HEK293 (cell line): ENCODE measurements around the gene LTBP1.

Experiments used
- GLI2 ChIP-seq: fragments of 450-650 bp; formaldehyde crosslinking; IDR thresholded peaks from 2 replicates; pipeline ENCODE4; 2017; ENCODE audit warnings: missing biosample characterization, missing genetic modification characterization, low read depth, borderline replicate concordance
- IKZF3 ChIP-seq: fragments of 450-650 bp; IDR thresholded peaks from 2 replicates; pipeline ENCODE4 v1.5.0; 2018; ENCODE audit warnings: missing biosample characterization, mild to moderate bottlenecking, missing genetic modification characterization, moderate library complexity
- PRDM2 ChIP-seq: fragments of 450-650 bp; formaldehyde crosslinking; IDR thresholded peaks from 2 replicates; pipeline ENCODE4 v1.5.1; 2016; ENCODE audit warnings: missing biosample characterization, missing genetic modification characterization, borderline replicate concordance
- PRDM6 ChIP-seq: fragments of 450-650 bp; formaldehyde crosslinking; IDR thresholded peaks from 2 replicates; pipeline ENCODE4 v1.5.1; 2017; ENCODE audit warnings: missing biosample characterization, missing genetic modification characterization
- SALL2 ChIP-seq: fragments of 450-650 bp; formaldehyde crosslinking; IDR thresholded peaks from 2 replicates; pipeline ENCODE4 v1.5.0; 2017; ENCODE audit warnings: missing biosample characterization, mild to moderate bottlenecking, missing genetic modification characterization, borderline replicate concordance
- SCRT1 ChIP-seq: fragments of 450-650 bp; formaldehyde crosslinking; IDR thresholded peaks from 2 replicates; pipeline ENCODE4 v1.5.1; 2016; ENCODE audit warnings: missing biosample characterization, missing genetic modification characterization, borderline replicate concordance
- ZBTB48 ChIP-seq: fragments of 450-650 bp; formaldehyde crosslinking; IDR thresholded peaks from 2 replicates; pipeline ENCODE4 v1.5.1; 2016; ENCODE audit warnings: missing biosample characterization, missing genetic modification characterization
- ZFP37 ChIP-seq: fragments of 450-650 bp; formaldehyde crosslinking; IDR thresholded peaks from 2 replicates; pipeline ENCODE4 v1.5.1; 2016; ENCODE audit warnings: missing biosample characterization, missing genetic modification characterization
- ZFP69B ChIP-seq: fragments of 450-650 bp; formaldehyde crosslinking; IDR thresholded peaks from 2 replicates; pipeline ENCODE4 v1.5.1; 2016; ENCODE audit warnings: missing biosample characterization, missing genetic modification characterization
- ZNF112 ChIP-seq: fragments of 450-650 bp; formaldehyde crosslinking; IDR thresholded peaks from 2 replicates; pipeline ENCODE4 v1.5.0; 2017; ENCODE audit warnings: missing biosample characterization, missing genetic modification characterization
- ZNF16 ChIP-seq: fragments of 450-650 bp; formaldehyde crosslinking; IDR thresholded peaks from 2 replicates; pipeline ENCODE4 v1.5.1; 2016; ENCODE audit warnings: low read depth, missing biosample characterization, missing genetic modification characterization
- ZNF311 ChIP-seq: fragments of 450-650 bp; formaldehyde crosslinking; IDR thresholded peaks from 2 replicates; pipeline ENCODE4 v1.5.1; 2017; ENCODE audit warnings: missing biosample characterization, missing genetic modification characterization, borderline replicate concordance
- ZNF366 ChIP-seq: fragments of 450-650 bp; formaldehyde crosslinking; conservative IDR thresholded peaks from 2 replicates; pipeline ENCODE4 v1.5.1; 2016; ENCODE audit warnings: missing biosample characterization, missing genetic modification characterization
- ZNF426 ChIP-seq: fragments of 450-650 bp; formaldehyde crosslinking; IDR thresholded peaks from 2 replicates; pipeline ENCODE4 v1.5.1; 2017; ENCODE audit warnings: missing biosample characterization, missing genetic modification characterization, mild to moderate bottlenecking, inconsistent platforms, moderate library complexity
- ZNF433 ChIP-seq: fragments of 450-650 bp; formaldehyde crosslinking; IDR thresholded peaks from 2 replicates; pipeline ENCODE4 v1.5.1; 2016; ENCODE audit warnings: missing biosample characterization, missing genetic modification characterization, low read depth
- ZNF518A ChIP-seq: fragments of 450-650 bp; formaldehyde crosslinking; conservative IDR thresholded peaks from 2 replicates; pipeline ENCODE4 v1.5.1; 2016; ENCODE audit warnings: low read depth, missing biosample characterization, missing genetic modification characterization
- ZNF558 ChIP-seq: fragments of 450-650 bp; formaldehyde crosslinking; IDR thresholded peaks from 2 replicates; pipeline ENCODE4 v1.5.1; 2016; ENCODE audit warnings: missing biosample characterization, missing genetic modification characterization
- ZNF610 ChIP-seq: fragments of 450-650 bp; formaldehyde crosslinking; IDR thresholded peaks from 2 replicates; pipeline ENCODE4 v1.5.1; 2016; ENCODE audit warnings: missing biosample characterization, missing genetic modification characterization, borderline replicate concordance
- ZNF626 ChIP-seq: fragments of 450-650 bp; sonication (Bioruptor Pico); formaldehyde crosslinking; IDR thresholded peaks from 2 replicates; pipeline ENCODE4 v1.5.1; 2018; ENCODE audit warnings: missing biosample characterization, missing genetic modification characterization, inconsistent platforms
- ZNF707 ChIP-seq: fragments of 450-650 bp; formaldehyde crosslinking; IDR thresholded peaks from 2 replicates; pipeline ENCODE4 v1.5.1; 2016; ENCODE audit warnings: missing biosample characterization, missing genetic modification characterization
- ZNF843 ChIP-seq: fragments of 450-650 bp; formaldehyde crosslinking; IDR thresholded peaks from 2 replicates; pipeline ENCODE4 v1.5.1; 2016; ENCODE audit warnings: missing biosample characterization, missing genetic modification characterization
- TF ChIP-seq, protein P1 (sequence below): fragments of 450-650 bp; formaldehyde crosslinking; IDR thresholded peaks from 2 replicates; pipeline ENCODE4 v1.5.1; 2017; ENCODE audit warnings: missing biosample characterization, missing genetic modification characterization
- TF ChIP-seq, protein P2 (sequence below): fragments of 450-650 bp; IDR thresholded peaks from 2 replicates; pipeline ENCODE4 v1.5.1; 2018; ENCODE audit warnings: missing biosample characterization, mild to moderate bottlenecking, missing genetic modification characterization

Gene LTBP1

DNA sequence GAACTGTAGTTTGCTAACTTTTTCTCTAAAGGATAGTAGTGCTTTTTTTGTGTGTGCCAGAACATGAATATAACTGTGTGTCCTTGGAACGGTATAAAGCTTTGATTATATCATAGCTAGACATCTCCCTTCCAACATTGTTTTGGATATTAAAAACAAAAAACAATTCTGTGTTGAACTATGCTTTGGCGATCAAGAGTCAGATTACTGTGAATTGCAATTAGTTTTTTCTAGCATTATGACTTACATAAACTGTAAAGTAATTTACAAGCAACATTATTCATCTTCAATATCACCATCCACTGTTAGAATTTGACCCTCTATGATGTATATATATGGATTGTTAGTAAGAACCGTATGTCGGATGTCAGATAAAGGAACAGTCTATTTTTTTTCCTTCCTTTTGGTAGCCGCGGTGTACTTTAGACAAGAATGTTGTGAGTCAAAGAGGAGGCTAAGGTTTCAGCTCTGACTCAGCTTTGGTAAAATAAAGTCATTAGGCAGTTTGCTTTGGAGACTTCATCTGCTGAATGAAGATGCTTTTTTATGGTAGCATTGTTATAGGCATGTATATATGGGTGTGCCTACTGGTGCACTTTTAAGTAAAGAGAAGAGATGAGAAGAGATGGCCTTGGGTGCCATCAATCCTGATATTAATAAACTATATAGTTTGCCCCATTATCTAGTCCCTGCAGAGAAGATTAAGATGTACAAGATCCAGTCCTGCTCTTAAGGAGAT, 76.4 kb downstream of the LTBP1 start (continued):
- TF ChIP-seq ZNF610 (no peak), ZNF426 (tag by site-specific recombination) (no peak), PRDM2 (tag by site-specific recombination) (no peak), ZBTB48 (tag by site-specific recombination) (no peak), SALL2 (tag by site-specific recombination) (no peak), ZFP37 (tag by site-specific recombination) (no peak), ZNF843 (no peak), ZNF707 (tag by site-specific recombination) (no peak), ZFP69B (tag by site-specific recombination) (no peak), ZNF16 (tag by site-specific recombination) (no peak), PRDM6 (tag by site-specific recombination) (peak; percentile 91), ZNF433 (tag by site-specific recombination) (no peak), GLI2 (tag by site-specific recombination) (no peak), ZNF558 (tag by site-specific recombination) (no peak), SCRT1 (no peak), ZNF112 (tag by site-specific recombination) (no peak), ZNF311 (no peak), IKZF3 (no peak), ZNF626 (tag by site-specific recombination) (no peak), ZNF366 (tag by site-specific recombination) (peak; percentile 76), ZNF518A (tag by site-specific recombination) (no peak)
- TF ChIP-seq, protein P1, sequence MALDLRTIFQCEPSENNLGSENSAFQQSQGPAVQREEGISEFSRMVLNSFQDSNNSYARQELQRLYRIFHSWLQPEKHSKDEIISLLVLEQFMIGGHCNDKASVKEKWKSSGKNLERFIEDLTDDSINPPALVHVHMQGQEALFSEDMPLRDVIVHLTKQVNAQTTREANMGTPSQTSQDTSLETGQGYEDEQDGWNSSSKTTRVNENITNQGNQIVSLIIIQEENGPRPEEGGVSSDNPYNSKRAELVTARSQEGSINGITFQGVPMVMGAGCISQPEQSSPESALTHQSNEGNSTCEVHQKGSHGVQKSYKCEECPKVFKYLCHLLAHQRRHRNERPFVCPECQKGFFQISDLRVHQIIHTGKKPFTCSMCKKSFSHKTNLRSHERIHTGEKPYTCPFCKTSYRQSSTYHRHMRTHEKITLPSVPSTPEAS (tag by site-specific recombination) = no peak
- TF ChIP-seq, protein P2, sequence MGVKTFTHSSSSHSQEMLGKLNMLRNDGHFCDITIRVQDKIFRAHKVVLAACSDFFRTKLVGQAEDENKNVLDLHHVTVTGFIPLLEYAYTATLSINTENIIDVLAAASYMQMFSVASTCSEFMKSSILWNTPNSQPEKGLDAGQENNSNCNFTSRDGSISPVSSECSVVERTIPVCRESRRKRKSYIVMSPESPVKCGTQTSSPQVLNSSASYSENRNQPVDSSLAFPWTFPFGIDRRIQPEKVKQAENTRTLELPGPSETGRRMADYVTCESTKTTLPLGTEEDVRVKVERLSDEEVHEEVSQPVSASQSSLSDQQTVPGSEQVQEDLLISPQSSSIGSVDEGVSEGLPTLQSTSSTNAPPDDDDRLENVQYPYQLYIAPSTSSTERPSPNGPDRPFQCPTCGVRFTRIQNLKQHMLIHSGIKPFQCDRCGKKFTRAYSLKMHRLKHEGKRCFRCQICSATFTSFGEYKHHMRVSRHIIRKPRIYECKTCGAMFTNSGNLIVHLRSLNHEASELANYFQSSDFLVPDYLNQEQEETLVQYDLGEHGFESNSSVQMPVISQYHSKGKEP (tag by site-specific recombination) = no peak
